PC-3 (cell line): ENCODE data around the gene SLC25A17.

Experiments
- CTCF ChIP-seq: fragments of 300-600 bp; sonication (generic); conservative IDR thresholded peaks from 2 replicates; pipeline ENCODE4 v1.5.1; 2017; ENCODE audit warnings: antibody characterized with exemption, low read depth, mild to moderate bottlenecking, low read length
- EZH2phosphoT487 ChIP-seq: fragments of 300-600 bp; sonication (generic); IDR thresholded peaks from 2 replicates; pipeline ENCODE4 v1.6.1; 2018; ENCODE audit warnings: mild to moderate bottlenecking, antibody characterized with exemption, low read length, borderline replicate concordance

GRCh38 chr22:40739721-40740120, 79.4 kb downstream of the SLC25A17 start:
- TF ChIP-seq CTCF = no peak
- TF ChIP-seq EZH2phosphoT487 = no peak
